HCT116 (cell line): ENCODE results near the gene PHLPP2. TPM values are rescaled to one million over a fixed set of nuclear protein-coding genes. Genes with fewer than 3 reads are reported as not detected.

Source experiments
- ATAC-seq: fragments of 200-7000 bp; cut with Tn5 transposase; 2 replicates; pipeline ENCODE4 v1.9.1; 2020; ENCODE audit warnings: mild to moderate bottlenecking, moderate library complexity
- BruUV-seq: library from RNA; stranded (reverse); fragments of 400-500 nt; replicated peaks from 2 replicates; lab custom pipeline; 2021; lab: Mats Ljungman, UMichigan
- CTCF ChIA-PET: fragments of 300-600 bp; sonication (Branson Sonifier 250); formaldehyde crosslinking; loops from one replicate; lab custom pipeline; 2021; ENCODE audit warnings: antibody characterized with exemption; lab: Charles Lee
- POLR2A ChIA-PET: fragments of 300-600, 350-600 bp; sonication (Branson Sonifier 250); formaldehyde crosslinking; loops from one replicate; lab custom pipeline; 2021; ENCODE audit warnings: antibody characterized with exemption; lab: Charles Lee
- RAD21 ChIA-PET, 2 experiments: fragments of 300-600 bp; sonication (Branson Sonifier 250); formaldehyde crosslinking; loops; one replicate each; lab custom pipeline; 2023; ENCODE audit warnings: low total read pairs in 2 of 2; ENCODE audit not compliant: uncharacterized antibody in 2 of 2, unreplicated experiment in 2 of 2, low non-redundant PET in 1 of 2; lab: Charles Lee
- DNase-seq: peaks from one replicate; pipeline ENCODE4 v3.0.0-alpha.2; 2010; ENCODE audit warnings: low read depth, low spot score
- H2AFZ ChIP-seq: fragments of 200-600 bp; shearing (Covaris generic), sonication (generic); 2 replicates; pipeline ENCODE4 v1.6.1; 2017; ENCODE audit warnings: low read depth, mixed run types, mixed read lengths, antibody characterized with exemption, low read length; ENCODE audit not compliant: poor library complexity, severe bottlenecking
- H3K27ac ChIP-seq: 2 replicates; pipeline ENCODE4 v1.5.1; 2012; ENCODE audit warnings: low read depth, low read length
- H3K27me3 ChIP-seq: fragments of 200-600 bp; sonication (generic); 2 replicates; pipeline ENCODE4 v1.6.1; 2016; ENCODE audit warnings: mixed run types, low read length, mixed read lengths; ENCODE audit not compliant: insufficient read depth
- H3K36me3 ChIP-seq, 2 experiments: fragments of 200-500 bp in 1 of 2; fragments of 200-600 bp in 1 of 2; sonication (Bioruptor generic) in 1 of 2; sonication (generic) in 1 of 2; 2 replicates each; pipeline versions ENCODE4 v1.5.1 to v1.6.1; 2014 to 2016; ENCODE audit warnings: low read length in 2 of 2, inconsistent platforms in 1 of 2, mixed read lengths in 1 of 2, mixed run types in 1 of 2; ENCODE audit not compliant: insufficient read depth in 2 of 2, control insufficient read depth in 1 of 2
- H3K4me1 ChIP-seq, 2 experiments: fragments of 200-600 bp in 1 of 2; sonication (generic) in 1 of 2; 2 replicates each; pipeline versions ENCODE4 v1.5.1 to v1.6.1; 2012 to 2017; ENCODE audit warnings: low read length in 2 of 2, inconsistent platforms in 1 of 2, mild to moderate bottlenecking in 1 of 2, mixed read lengths in 1 of 2, mixed run types in 1 of 2, moderate library complexity in 1 of 2; ENCODE audit not compliant: insufficient read depth in 2 of 2, control insufficient read depth in 1 of 2
- H3K4me2 ChIP-seq: fragments of 200-600 bp; sonication (generic); 2 replicates; pipeline ENCODE4 v1.6.1; 2017; ENCODE audit warnings: mixed run types, low read length, mixed read lengths
- H3K4me3 ChIP-seq, 2 experiments: fragments of 200-600 bp in 1 of 2; sonication (generic) in 1 of 2; replicated peaks in 1 of 2; 2 replicates each; pipeline ENCODE4 v1.5.1; 2011 to 2016; ENCODE audit warnings: low read length in 2 of 2, control low read depth in 1 of 2, low read depth in 1 of 2, mild to moderate bottlenecking in 1 of 2, mixed read lengths in 1 of 2, mixed run types in 1 of 2
- H3K79me2 ChIP-seq: fragments of 200-600 bp; sonication (generic); 2 replicates; pipeline ENCODE4 v1.6.1; 2017; ENCODE audit warnings: mild to moderate bottlenecking, mixed run types, low read length, moderate library complexity, mixed read lengths; ENCODE audit not compliant: insufficient read depth
- H3K9ac ChIP-seq: fragments of 200-600 bp; sonication (generic); 2 replicates; pipeline ENCODE4 v1.6.1; 2016; ENCODE audit warnings: low read length, mixed read lengths
- H3K9me2 ChIP-seq: fragments of 200-600 bp; sonication (generic), shearing (Covaris generic); 2 replicates; pipeline ENCODE4 v1.6.1; 2017; ENCODE audit warnings: mixed run types, mild to moderate bottlenecking, moderate library complexity; ENCODE audit not compliant: insufficient read depth
- H3K9me3 ChIP-seq, 2 experiments: fragments of 200-500 bp in 1 of 2; fragments of 200-600 bp in 1 of 2; sonication (Bioruptor generic) in 1 of 2; sonication (generic) in 1 of 2; 2 replicates each; pipeline ENCODE4 v1.6.1; 2014 to 2017; ENCODE audit warnings: low read length in 2 of 2, mixed read lengths in 2 of 2, inconsistent platforms in 1 of 2, low read depth in 1 of 2, mild to moderate bottlenecking in 1 of 2, mixed run types in 1 of 2, moderate library complexity in 1 of 2; ENCODE audit not compliant: control insufficient read depth in 1 of 2, insufficient read depth in 1 of 2
- H4K20me1 ChIP-seq: fragments of 200-600 bp; sonication (generic), shearing (Covaris generic); 2 replicates; pipeline ENCODE4 v1.6.1; 2017; ENCODE audit warnings: mixed run types, mild to moderate bottlenecking, moderate library complexity; ENCODE audit not compliant: insufficient read depth
- CBX3 ChIP-seq: IDR thresholded peaks from 2 replicates; pipeline ENCODE4 v1.6.1; 2012; ENCODE audit warnings: low read depth
- CEBPB ChIP-seq: IDR thresholded peaks from 2 replicates; pipeline ENCODE4 v1.6.1; 2012; ENCODE audit warnings: low read depth
- CTCF ChIP-seq, 3 experiments: fragments of 200-600 bp in 1 of 3; sonication (generic) in 1 of 3; IDR thresholded peaks in 2 of 3; conservative IDR thresholded peaks in 1 of 3; 2 replicates each; pipeline ENCODE4 v1.5.1; 2012 to 2017; ENCODE audit warnings: low read depth in 2 of 3, low read length in 2 of 3, antibody characterized with exemption in 1 of 3, borderline replicate concordance in 1 of 3, control low read depth in 1 of 3, mild to moderate bottlenecking in 1 of 3, mixed read lengths in 1 of 3, mixed run types in 1 of 3, moderate library complexity in 1 of 3; ENCODE audit not compliant: insufficient read depth in 1 of 3
- ELF1 ChIP-seq: IDR thresholded peaks from 2 replicates; pipeline ENCODE4 v1.6.1; 2012; ENCODE audit warnings: low read depth, borderline replicate concordance
- EZH2 ChIP-seq: fragments of 200-600 bp; sonication (generic); IDR thresholded peaks from 2 replicates; pipeline ENCODE4 v1.6.1; 2017; ENCODE audit warnings: antibody characterized with exemption, mixed run types
- EZH2phosphoT487 ChIP-seq: fragments of 200-600 bp; IDR thresholded peaks from 2 replicates; pipeline ENCODE4 v1.6.1; 2018; ENCODE audit warnings: antibody characterized with exemption, borderline replicate concordance
- FOSL1 ChIP-seq: IDR thresholded peaks from 2 replicates; pipeline ENCODE4 v1.6.1; 2012; ENCODE audit warnings: low read depth
- POLR2A ChIP-seq: IDR thresholded peaks from 2 replicates; pipeline ENCODE4 v1.7.0; 2011; ENCODE audit warnings: borderline replicate concordance; ENCODE audit not compliant: insufficient read depth, insufficient read length; ENCODE audit errors: extremely low read depth
- POLR2AphosphoS5 ChIP-seq: IDR thresholded peaks from 2 replicates; pipeline ENCODE4 v1.6.1; 2011; ENCODE audit warnings: mild to moderate bottlenecking, low read depth, low read length, moderate library complexity
- RAD21 ChIP-seq: IDR thresholded peaks from 2 replicates; pipeline ENCODE4 v1.6.1; 2012; ENCODE audit warnings: low read depth, mild to moderate bottlenecking
- REST ChIP-seq: IDR thresholded peaks from 2 replicates; pipeline ENCODE4 v1.6.1; 2012; ENCODE audit warnings: low read depth
- SIN3A ChIP-seq: IDR thresholded peaks from 2 replicates; pipeline ENCODE4 v1.6.1; 2012; ENCODE audit warnings: low read depth
- SP1 ChIP-seq: IDR thresholded peaks from 2 replicates; pipeline ENCODE4 v1.6.1; 2012; ENCODE audit warnings: low read depth
- SRF ChIP-seq: IDR thresholded peaks from 2 replicates; pipeline ENCODE4 v1.6.1; 2012; ENCODE audit warnings: low read depth
- TCF7L2 ChIP-seq: IDR thresholded peaks from 2 replicates; pipeline ENCODE4 v1.7.0; 2011; ENCODE audit warnings: borderline replicate concordance, inconsistent platforms; ENCODE audit not compliant: insufficient read depth, insufficient read length; ENCODE audit errors: extremely low read depth
- YY1 ChIP-seq: IDR thresholded peaks from 2 replicates; pipeline ENCODE4 v1.6.1; 2011; ENCODE audit warnings: low read length, low read depth, moderate library complexity, mild to moderate bottlenecking; ENCODE audit not compliant: insufficient replicate concordance; ENCODE audit errors: extremely low read depth
- ZFX ChIP-seq: fragments of 450-650 bp; IDR thresholded peaks from 2 replicates; pipeline ENCODE4 v1.6.1; 2017
- ZNF274 ChIP-seq: fragments of 200-500 bp; sonication (Bioruptor generic); IDR thresholded peaks from 2 replicates; pipeline ENCODE4 v1.6.1; 2014; ENCODE audit warnings: mild to moderate bottlenecking, low read depth, low read length, inconsistent platforms
- intact Hi-C: fragments of 100-400 bp; cut with micrococcal nuclease; formaldehyde crosslinking; loops from 2 replicates; pipeline ENCODE4 v1.10.0; 2022
- total RNA-seq: library from RNA; stranded (reverse); gene quantifications from one replicate; pipeline ENCODE4 v1.2.1, GENCODE V29; 2021; ENCODE audit not compliant: unreplicated experiment
- TF ChIP-seq, protein P1 (sequence below): IDR thresholded peaks from 2 replicates; pipeline ENCODE4 v1.6.1; 2012
- TF ChIP-seq, protein P2 (sequence below): IDR thresholded peaks from 2 replicates; pipeline ENCODE4 v1.6.1; 2012

Gene PHLPP2
- total RNA-seq, 1 experiment from 2014 or later = 9.0 TPM

DNA sequence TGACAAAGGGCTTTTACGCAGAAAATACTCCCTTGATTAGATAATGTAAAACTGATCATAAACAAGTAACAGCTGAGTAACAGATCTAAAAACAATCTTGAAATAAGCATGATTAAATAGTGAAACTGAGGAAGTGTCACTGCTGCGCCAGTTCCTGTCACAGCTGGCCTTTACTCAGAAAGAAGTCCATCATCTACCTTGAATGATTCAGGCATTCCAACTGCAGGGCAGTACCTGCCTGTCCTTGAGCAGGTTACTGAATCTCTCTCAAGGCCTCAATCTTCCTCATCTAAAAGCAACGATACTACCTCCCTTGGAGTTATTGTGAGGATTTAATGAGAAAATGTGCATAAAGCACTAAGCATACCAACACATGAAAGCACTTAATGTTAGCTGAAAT lies 12.7 kb downstream of the PHLPP2 start:
- ChIA-PET RAD21 (no interaction called here), POLR2A (no interaction called here), CTCF (no interaction called here)
- no peak overlapping the region for H2AFZ ChIP-seq
- H3K9me3 ChIP-seq = no peaks in the 10 kb centered on the region
- intact Hi-C loops = no loop called here
- H3K79me2 ChIP-seq = peaks cover 9% of the 10 kb centered on the region
- no peaks in the 10 kb centered on the region for H3K9me2 ChIP-seq
- no peaks in the 10 kb centered on the region for H3K36me3 ChIP-seq
- DNase-seq (no peak), ATAC-seq (no peak)
- TSS peak; percentile 7 for BruUV-seq
- peaks cover 30 to 35% of the 10 kb centered on the region in 2 experiments for H3K4me1 ChIP-seq
- TF ChIP-seq ZFX (no peak), POLR2AphosphoS5 (no peak), CTCF (IDR thresholded peaks at IDR 0.05 in 2 of 3, conservative IDR thresholded peaks at IDR 0.05 in 1 of 3; ENCODE audit: borderline replicate concordance in 1 of 3, insufficient read depth in 1 of 3, low read depth in 2 of 3, low read length in 2 of 3) (no peak), EZH2 (no peak), YY1 (no peak), FOSL1 (no peak), CBX3 (no peak), EZH2phosphoT487 (no peak), REST (no peak), POLR2A (no peak), ELF1 (no peak), TCF7L2 (no peak), SIN3A (no peak), SP1 (no peak), SRF (no peak), RAD21 (no peak), CEBPB (no peak), ZNF274 (no peak)
- TF ChIP-seq, protein P1, sequence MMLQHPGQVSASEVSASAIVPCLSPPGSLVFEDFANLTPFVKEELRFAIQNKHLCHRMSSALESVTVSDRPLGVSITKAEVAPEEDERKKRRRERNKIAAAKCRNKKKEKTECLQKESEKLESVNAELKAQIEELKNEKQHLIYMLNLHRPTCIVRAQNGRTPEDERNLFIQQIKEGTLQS = no peak
- TF ChIP-seq, protein P2, sequence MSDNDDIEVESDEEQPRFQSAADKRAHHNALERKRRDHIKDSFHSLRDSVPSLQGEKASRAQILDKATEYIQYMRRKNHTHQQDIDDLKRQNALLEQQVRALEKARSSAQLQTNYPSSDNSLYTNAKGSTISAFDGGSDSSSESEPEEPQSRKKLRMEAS = no peak
- H3K9ac ChIP-seq = no peak overlapping the region
- H3K27me3 ChIP-seq = no peaks in the 10 kb centered on the region
- no peak overlapping the region for H3K4me2 ChIP-seq
- H4K20me1 ChIP-seq = no peaks in the 10 kb centered on the region
- H3K4me3 ChIP-seq = no peak overlapping the region
- H3K27ac ChIP-seq = no peak overlapping the region
